ENCODE results near the gene DNAH2.

Gene DNAH2

DNA sequence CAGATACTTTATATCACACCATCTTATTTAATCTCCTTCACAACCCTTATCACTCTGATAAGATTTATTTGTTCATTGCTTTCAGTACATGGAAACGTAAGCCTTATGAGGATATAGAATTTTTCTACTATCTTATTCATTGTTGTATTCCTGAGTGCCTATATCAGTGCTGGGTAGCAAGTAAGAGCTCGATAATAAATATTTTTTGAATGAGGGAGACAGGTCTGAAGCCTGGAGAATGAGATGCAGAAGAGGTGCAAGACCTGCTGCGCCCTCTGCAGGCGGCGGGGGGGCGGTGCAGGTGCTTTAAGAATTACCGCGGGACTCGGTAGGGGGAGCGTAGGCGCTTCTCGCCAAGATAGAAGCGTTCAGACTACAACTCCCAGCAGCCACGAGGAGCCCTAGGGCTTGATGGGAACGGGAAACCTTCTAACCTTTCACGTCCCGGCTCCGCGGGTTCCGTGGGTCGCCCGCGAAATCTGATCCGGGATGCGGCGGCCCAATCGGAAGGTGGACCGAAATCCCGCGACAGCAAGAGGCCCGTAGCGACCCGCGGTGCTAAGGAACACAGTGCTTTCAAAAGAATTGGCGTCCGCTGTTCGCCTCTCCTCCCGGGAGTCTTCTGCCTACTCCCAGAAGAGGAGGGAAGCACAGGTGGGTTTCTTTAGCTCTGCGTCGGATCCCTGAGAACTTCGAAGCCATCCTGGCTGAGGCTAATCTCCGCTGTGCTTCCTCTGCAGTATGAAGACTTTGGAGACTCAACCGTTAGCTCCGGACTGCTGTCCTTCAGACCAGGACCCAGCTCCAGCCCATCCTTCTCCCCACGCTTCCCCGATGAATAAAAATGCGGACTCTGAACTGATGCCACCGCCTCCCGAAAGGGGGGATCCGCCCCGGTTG lies 29.4 kb upstream of the DNAH2 start, which contains the start of gene WRAP53:
TSS of gene WRAP53 (plus strand) at position 570 of the 900 bp plus-strand sequence. CDS start at position 742, 172 bp downstream.
- peak; percentile 94 for TF ChIP-seq CTCF (IDR thresholded peaks at IDR 0.05; ENCODE audit: low read depth, low read length)
- peak; percentile 99 to 100 for DNase-seq (ENCODE audit: low read depth in 2 of 2)
- peak within 1 kb of the TSS; percentile 71 to 90 for H3K4me3 ChIP-seq (replicated peaks in 1 of 2; ENCODE audit: low read depth in 2 of 2, low read length in 2 of 2)

DNA sequence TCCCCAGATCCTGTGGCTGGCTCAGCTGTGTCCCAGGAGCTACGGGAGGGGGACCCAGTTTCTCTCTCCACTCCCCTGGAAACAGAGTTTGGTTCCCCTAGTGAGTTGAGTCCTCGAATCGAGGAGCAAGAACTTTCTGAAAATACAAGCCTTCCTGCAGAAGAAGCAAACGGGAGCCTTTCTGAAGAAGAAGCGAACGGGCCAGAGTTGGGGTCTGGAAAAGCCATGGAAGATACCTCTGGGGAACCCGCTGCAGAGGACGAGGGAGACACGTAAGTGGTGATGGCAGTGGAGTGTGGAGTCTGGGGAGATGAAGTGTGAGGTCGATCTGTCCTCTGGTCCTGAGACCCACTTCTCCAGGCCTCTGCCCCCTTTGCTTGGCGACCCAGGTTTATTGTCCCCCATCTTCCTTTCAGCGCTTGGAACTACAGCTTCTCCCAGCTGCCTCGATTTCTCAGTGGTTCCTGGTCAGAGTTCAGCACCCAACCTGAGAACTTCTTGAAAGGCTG lies 28.7 kb upstream of the DNAH2 start:
- peak overlapping the region; percentile 66 to 90 for H3K4me3 ChIP-seq (replicated peaks in 1 of 2; ENCODE audit: low read depth in 2 of 2, low read length in 2 of 2)
- no peak for DNase-seq (ENCODE audit: low read depth in 2 of 2)
- TF ChIP-seq CTCF (IDR thresholded peaks at IDR 0.05; ENCODE audit: low read depth, low read length) = no peak

- TF ChIP-seq CTCF (IDR thresholded peaks at IDR 0.05; ENCODE audit: low read depth, low read length) = no peak
- DNase-seq (ENCODE audit: low read depth in 2 of 2) = no peak
- H3K4me3 ChIP-seq (replicated peaks in 1 of 2; ENCODE audit: low read depth in 2 of 2, low read length in 2 of 2) = no peak overlapping the region
Observed at GRCh38 chr17:7695586-7695985, 22.0 kb upstream of the DNAH2 start.

DNA sequence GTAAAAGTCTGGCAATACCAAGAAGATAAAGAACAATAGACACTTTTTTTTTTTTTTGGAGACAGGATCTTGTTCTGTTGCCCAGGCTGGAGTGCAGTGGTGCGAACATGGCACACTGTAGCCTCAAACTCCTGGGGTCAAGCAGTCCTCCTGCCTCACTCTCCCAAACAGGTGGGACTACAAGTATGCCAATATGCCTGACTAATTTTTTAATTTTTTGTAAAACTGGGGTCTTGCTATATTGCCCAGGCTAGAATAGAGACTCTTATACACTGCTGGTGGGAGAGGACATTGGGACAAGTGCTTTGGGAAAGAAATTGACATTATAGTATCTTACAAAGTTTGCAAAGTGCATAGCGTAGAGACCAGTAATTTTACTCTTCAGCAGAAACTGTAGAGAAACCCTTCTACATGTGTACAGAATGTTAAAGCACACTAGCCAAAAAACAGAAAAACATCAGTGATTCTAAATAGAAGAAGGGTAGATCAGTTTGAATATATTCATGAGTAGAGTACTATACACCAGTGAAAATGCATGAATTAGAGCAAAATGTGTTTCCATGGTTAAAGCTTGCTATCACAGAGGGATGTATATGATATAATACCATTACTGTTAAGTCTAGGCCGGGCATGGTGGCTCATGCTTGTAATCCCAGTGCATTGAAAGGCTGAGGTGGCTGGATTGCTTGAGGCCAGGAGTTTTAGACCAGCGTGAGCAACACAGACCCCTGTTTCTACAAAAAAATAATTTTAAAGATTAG lies 19.5 kb upstream of the DNAH2 start:
- DNase-seq (ENCODE audit: low read depth in 2 of 2) = no peak
- TF ChIP-seq CTCF (IDR thresholded peaks at IDR 0.05; ENCODE audit: low read depth, low read length) = no peak
- H3K4me3 ChIP-seq (replicated peaks in 1 of 2; ENCODE audit: low read depth in 2 of 2, low read length in 2 of 2) = no peak overlapping the region

GRCh38 chr17:7700510-7700909 lies 17.0 kb upstream of the DNAH2 start:
- DNase-seq (ENCODE audit: low read depth in 2 of 2) = no peak
- no peak for TF ChIP-seq CTCF (IDR thresholded peaks at IDR 0.05; ENCODE audit: low read depth, low read length)
- no peak overlapping the region for H3K4me3 ChIP-seq (replicated peaks in 1 of 2; ENCODE audit: low read depth in 2 of 2, low read length in 2 of 2)

DNA sequence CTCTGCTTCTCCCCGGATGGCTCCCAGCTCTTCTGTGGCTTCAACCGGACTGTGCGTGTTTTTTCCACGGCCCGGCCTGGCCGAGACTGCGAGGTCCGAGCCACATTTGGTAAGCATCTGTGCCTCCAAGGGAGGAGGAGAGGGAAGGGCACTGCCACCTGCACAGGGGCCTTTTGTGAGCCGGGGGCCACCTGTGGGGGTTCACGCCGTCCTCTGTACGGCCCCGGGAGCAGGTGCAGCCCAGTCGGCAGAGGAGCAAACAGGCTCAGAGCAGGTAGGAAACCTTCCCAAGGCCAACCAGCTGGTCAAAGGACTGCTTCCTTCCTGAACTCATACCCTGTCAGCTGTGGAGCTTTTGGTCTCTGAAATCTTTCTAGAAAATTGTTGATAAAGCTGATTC lies 15.9 kb upstream of the DNAH2 start:
- DNase-seq (ENCODE audit: low read depth in 2 of 2) = no peak
- no peak for TF ChIP-seq CTCF (IDR thresholded peaks at IDR 0.05; ENCODE audit: low read depth, low read length)
- H3K4me3 ChIP-seq (replicated peaks in 1 of 2; ENCODE audit: low read depth in 2 of 2, low read length in 2 of 2) = no peak overlapping the region
